Hematopoietic multipotent progenitor cell treated with erythropoietin and hydrocortisone succinate and interleukin-3 and kit ligand, for 6 days (in vitro differentiated cells): Measurements from ENCODE around the gene NSL1.
"Not testable (repeated sequence)": the region's sequence is repeated elsewhere in the genome, so short reads cannot be mapped to it uniquely, and the experiment has no call there.

Experiments used
- DNase-seq: peaks from one replicate; pipeline ENCODE4 v3.0.0-alpha.2; 2015

Gene NSL1

GRCh38 chr1:212782422-212783154, 9.0 kb downstream of the NSL1 start:
- peak; percentile 68 for DNase-seq

GRCh38 chr1:212781225-212781624, 10.4 kb downstream of the NSL1 start:
- no peak for DNase-seq

GRCh38 chr1:212780759-212781158, 10.8 kb downstream of the NSL1 start:
- no peak for DNase-seq

GRCh38 chr1:212779086-212779485, 12.5 kb downstream of the NSL1 start:
- DNase-seq = not testable (repeated sequence)

- DNase-seq = no peak
These were observed 14.4 kb downstream of the NSL1 start for GRCh38 chr1:212777151-212777550.

- no peak for DNase-seq
These were observed 16.3 kb downstream of the NSL1 start for GRCh38 chr1:212775241-212775640.

GRCh38 chr1:212774584-212774983, 17.0 kb downstream of the NSL1 start:
- DNase-seq = peak; percentile 82

GRCh38 chr1:212773011-212773410, 18.6 kb downstream of the NSL1 start:
- no peak for DNase-seq

GRCh38 chr1:212771341-212771740, 20.2 kb downstream of the NSL1 start:
- no peak for DNase-seq

- DNase-seq = no peak
These were observed 22.0 kb downstream of the NSL1 start for GRCh38 chr1:212769459-212770167.

- DNase-seq = not testable (repeated sequence)
These were observed 24.8 kb downstream of the NSL1 start for GRCh38 chr1:212766825-212767224.

- not testable (repeated sequence) for DNase-seq
These were observed 26.8 kb downstream of the NSL1 start for GRCh38 chr1:212764718-212765281.

- no peak for DNase-seq
These were observed 28.7 kb downstream of the NSL1 start for GRCh38 chr1:212762839-212763238.

- DNase-seq = no peak
These were observed 29.3 kb downstream of the NSL1 start for GRCh38 chr1:212762234-212762633.

GRCh38 chr1:212760126-212760823, 31.3 kb downstream of the NSL1 start:
- DNase-seq = peak; percentile 79

GRCh38 chr1:212759683-212760082, 31.9 kb downstream of the NSL1 start:
- no peak for DNase-seq

- peak; percentile 37 for DNase-seq
These were observed 36.9 kb downstream of the NSL1 start for GRCh38 chr1:212754680-212755079.

- DNase-seq = no peak
These were observed 37.4 kb downstream of the NSL1 start for GRCh38 chr1:212754193-212754592.

GRCh38 chr1:212753749-212754148, 37.8 kb downstream of the NSL1 start:
- no peak for DNase-seq

- DNase-seq = no peak
These were observed 38.6 kb downstream of the NSL1 start for GRCh38 chr1:212752934-212753497.

GRCh38 chr1:212752252-212752933, 39.2 kb downstream of the NSL1 start:
- no peak for DNase-seq

- peak; percentile 72 for DNase-seq
These were observed 41.6 kb downstream of the NSL1 start for GRCh38 chr1:212749821-212750535.
